Activated T-cell treated with anti-CD3 and anti-CD28 coated beads, Interleukin-2, amount 50 U/mL, for 24 hours (primary cell): ENCODE measurements around the gene ADGRB3.
"Not testable (repeated sequence)": the region's sequence is repeated elsewhere in the genome, so short reads cannot be mapped to it uniquely, and the experiment has no call there.

Experiments used
- DNase-seq: peaks from one replicate; pipeline ENCODE4 v3.0.0-alpha.2; 2020
- H3K27ac Mint-ChIP-seq: 2 replicates; pipeline ENCODE4 v1.8.0; 2020; ENCODE audit warnings: mild to moderate bottlenecking, mixed read lengths
- H3K27me3 Mint-ChIP-seq: 2 replicates; pipeline ENCODE4 v1.8.0; 2020; ENCODE audit warnings: mixed read lengths
- H3K36me3 Mint-ChIP-seq: 2 replicates; pipeline ENCODE4 v1.8.0; 2020; ENCODE audit warnings: low read depth, mixed read lengths
- H3K4me1 Mint-ChIP-seq: 2 replicates; pipeline ENCODE4 v1.8.0; 2020; ENCODE audit warnings: low read depth, mixed read lengths
- H3K4me3 Mint-ChIP-seq: 2 replicates; pipeline ENCODE4 v1.8.0; 2020; ENCODE audit warnings: mild to moderate bottlenecking, moderate library complexity, mixed read lengths
- H3K9me3 Mint-ChIP-seq: 2 replicates; pipeline ENCODE4 v1.8.0; 2020; ENCODE audit warnings: mixed read lengths

ADGRB3 gene

DNA sequence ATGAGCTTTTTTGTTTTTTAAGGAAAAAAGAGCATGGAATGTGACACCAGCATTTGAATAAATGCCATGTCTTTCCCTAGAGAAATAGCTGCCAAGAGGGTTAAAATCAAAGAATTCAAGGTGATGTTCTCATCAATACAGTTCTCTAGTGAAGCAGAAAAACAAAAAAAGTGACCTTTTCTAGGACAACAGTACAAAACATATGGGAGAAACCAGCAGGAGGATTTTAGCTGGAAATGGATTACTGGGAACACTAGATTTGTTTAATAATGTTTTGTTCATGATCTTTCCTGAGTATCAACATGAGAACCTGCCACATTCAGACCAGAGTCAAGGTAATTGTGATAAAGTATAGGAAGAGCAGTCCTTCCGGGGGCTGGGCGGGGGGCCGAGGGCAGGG is 789.5 kb downstream of the ADGRB3 start:
- H3K9me3 Mint-ChIP-seq: no peaks in the 10 kb centered on the region
- H3K36me3 Mint-ChIP-seq: no peaks in the 10 kb centered on the region
- H3K4me3 Mint-ChIP-seq: no peak overlapping the region
- no peak for DNase-seq
- H3K27ac Mint-ChIP-seq: no peak overlapping the region
- no peaks in the 10 kb centered on the region for H3K4me1 Mint-ChIP-seq
- no peaks in the 10 kb centered on the region for H3K27me3 Mint-ChIP-seq

DNA sequence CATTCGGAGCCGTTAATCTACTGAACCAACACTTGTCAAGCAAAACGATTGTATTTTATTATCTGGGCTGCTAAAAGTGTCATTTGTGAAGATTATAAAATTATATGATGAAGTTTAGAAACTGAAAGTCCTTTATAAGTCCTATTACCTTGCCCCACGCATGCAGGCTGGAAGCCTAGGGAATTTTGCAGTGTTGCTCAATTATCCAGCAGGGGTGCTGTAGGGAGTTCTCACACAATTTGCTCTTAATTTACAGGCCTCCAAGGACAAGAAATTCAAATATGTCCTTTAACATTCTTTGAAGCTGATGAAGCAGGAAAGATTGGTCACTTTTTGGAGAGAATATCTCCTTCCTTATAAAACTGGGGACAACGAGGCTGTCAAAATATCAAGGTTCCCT is 792.8 kb downstream of the ADGRB3 start:
- H3K4me1 Mint-ChIP-seq: no peaks in the 10 kb centered on the region
- no peaks in the 10 kb centered on the region for H3K9me3 Mint-ChIP-seq
- H3K36me3 Mint-ChIP-seq: no peaks in the 10 kb centered on the region
- DNase-seq: no peak
- H3K27me3 Mint-ChIP-seq: no peaks in the 10 kb centered on the region
- no peak overlapping the region for H3K27ac Mint-ChIP-seq
- no peak overlapping the region for H3K4me3 Mint-ChIP-seq

DNA sequence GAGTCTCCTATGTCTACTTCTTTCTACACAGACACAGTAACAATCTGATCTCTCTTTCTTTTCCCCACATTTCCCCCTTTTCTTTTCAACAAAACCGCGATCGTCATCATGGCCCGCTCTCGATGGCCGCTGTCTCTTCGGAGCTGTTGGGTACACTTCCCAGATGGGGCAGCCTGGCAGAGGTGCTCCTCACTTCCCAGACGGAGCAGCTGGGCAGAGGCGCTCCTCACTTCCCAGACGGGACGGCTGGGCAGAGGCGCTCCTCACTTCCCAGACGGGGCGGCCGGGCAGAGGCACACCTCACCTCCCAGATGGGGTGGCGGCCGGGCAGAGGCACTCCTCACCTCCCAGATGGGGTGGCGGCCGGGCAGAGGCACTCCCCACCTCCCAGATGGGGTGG is 797.1 kb downstream of the ADGRB3 start:
- not testable (repeated sequence) for H3K4me1 Mint-ChIP-seq, H3K27me3 Mint-ChIP-seq, H3K4me3 Mint-ChIP-seq, DNase-seq, H3K36me3 Mint-ChIP-seq, H3K27ac Mint-ChIP-seq, H3K9me3 Mint-ChIP-seq

DNA sequence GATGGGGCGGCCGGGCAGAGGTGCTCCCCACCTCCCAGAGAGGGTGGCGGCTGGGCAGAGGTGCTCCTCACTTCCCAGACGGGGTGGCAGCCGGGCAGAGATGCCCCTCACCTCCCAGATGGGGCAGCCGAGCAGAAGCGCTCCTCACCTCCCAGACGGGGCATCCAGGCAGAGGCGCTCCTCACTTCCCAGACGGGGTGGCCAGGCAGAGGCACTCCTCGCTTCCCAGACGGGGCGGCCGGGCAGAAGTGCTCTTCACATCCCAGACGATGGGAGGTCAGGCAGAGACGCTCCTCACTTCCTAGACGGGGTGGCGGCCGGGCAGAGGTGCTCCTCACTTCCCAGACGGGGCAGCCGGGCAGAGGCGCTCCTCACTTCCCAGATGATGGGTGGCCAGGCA is 798.0 kb downstream of the ADGRB3 start:
- not testable (repeated sequence) for H3K27ac Mint-ChIP-seq, H3K9me3 Mint-ChIP-seq, H3K4me3 Mint-ChIP-seq, H3K36me3 Mint-ChIP-seq, DNase-seq, H3K27me3 Mint-ChIP-seq, H3K4me1 Mint-ChIP-seq

DNA sequence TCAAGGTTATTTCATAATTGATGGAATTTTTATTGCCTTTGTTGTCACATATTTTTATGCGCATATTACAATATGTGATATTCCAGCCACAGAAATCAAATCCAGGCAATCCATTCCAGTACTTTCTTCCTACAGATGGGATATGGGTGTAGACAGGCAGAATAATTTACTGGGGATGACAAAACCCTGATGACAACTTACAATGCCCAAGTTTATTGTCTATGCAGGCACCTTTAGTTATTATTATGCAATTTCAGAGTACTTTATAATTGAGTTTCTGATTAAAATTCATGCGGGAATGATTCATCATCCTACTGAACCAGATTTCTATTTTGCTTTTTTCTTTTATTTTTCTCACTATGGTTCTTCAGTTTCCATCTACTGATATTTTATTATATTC is 803.0 kb downstream of the ADGRB3 start:
- no peaks in the 10 kb centered on the region for H3K4me1 Mint-ChIP-seq
- H3K27me3 Mint-ChIP-seq: no peaks in the 10 kb centered on the region
- no peaks in the 10 kb centered on the region for H3K9me3 Mint-ChIP-seq
- DNase-seq: no peak
- H3K4me3 Mint-ChIP-seq: no peak overlapping the region
- H3K27ac Mint-ChIP-seq: no peak overlapping the region
- no peaks in the 10 kb centered on the region for H3K36me3 Mint-ChIP-seq
